Panc1 (cell line): ENCODE results near the gene BMAL1.

Experiments
- POLR2AphosphoS5 ChIP-seq: IDR thresholded peaks from 2 replicates; pipeline ENCODE4 v1.6.1; 2012; ENCODE audit warnings: mild to moderate bottlenecking, low read depth, low read length, moderate library complexity
- SIN3A ChIP-seq: IDR thresholded peaks from 2 replicates; pipeline ENCODE4 v1.6.1; 2012; ENCODE audit warnings: low read depth, mild to moderate bottlenecking, low read length, moderate library complexity, borderline replicate concordance; ENCODE audit not compliant: insufficient read depth
- TCF7L2 ChIP-seq: IDR thresholded peaks from 2 replicates; pipeline ENCODE4 v1.6.1; 2011; ENCODE audit warnings: mild to moderate bottlenecking, low read depth, low read length, inconsistent platforms
- TF ChIP-seq, protein P1 (sequence below): fragments of 450-650 bp; IDR thresholded peaks from 2 replicates; pipeline ENCODE4 v1.5.1; 2017; ENCODE audit warnings: mild to moderate bottlenecking
- TF ChIP-seq, protein P2 (sequence below), 2 experiments: IDR thresholded peaks; 2 replicates each; pipeline ENCODE4 v1.6.1; 2011 to 2012; ENCODE audit warnings: low read depth in 2 of 2, control low read depth in 1 of 2, low read length in 1 of 2, mild to moderate bottlenecking in 1 of 2, moderate library complexity in 1 of 2; ENCODE audit not compliant: insufficient read depth in 1 of 2

DNA sequence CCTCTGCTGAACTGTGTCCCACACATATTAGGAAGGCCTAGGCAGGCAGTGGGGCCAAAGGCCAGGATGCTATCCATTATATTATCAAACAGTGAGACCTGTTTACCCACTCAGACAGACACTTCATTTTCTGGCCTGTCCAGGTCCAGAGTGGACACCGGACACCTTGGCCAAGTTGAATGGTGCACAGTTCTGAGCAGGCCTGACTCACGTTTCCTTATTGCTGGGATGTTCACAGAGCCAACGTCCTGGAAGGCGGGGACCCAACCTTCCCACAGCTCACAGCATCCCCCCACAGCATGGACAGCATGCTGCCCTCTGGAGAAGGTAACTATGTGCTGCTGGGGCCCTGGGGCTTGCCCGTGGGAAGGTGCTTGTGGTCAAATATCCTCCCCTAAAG, 98.8 kb downstream of the BMAL1 start:
- TF ChIP-seq, protein P1, sequence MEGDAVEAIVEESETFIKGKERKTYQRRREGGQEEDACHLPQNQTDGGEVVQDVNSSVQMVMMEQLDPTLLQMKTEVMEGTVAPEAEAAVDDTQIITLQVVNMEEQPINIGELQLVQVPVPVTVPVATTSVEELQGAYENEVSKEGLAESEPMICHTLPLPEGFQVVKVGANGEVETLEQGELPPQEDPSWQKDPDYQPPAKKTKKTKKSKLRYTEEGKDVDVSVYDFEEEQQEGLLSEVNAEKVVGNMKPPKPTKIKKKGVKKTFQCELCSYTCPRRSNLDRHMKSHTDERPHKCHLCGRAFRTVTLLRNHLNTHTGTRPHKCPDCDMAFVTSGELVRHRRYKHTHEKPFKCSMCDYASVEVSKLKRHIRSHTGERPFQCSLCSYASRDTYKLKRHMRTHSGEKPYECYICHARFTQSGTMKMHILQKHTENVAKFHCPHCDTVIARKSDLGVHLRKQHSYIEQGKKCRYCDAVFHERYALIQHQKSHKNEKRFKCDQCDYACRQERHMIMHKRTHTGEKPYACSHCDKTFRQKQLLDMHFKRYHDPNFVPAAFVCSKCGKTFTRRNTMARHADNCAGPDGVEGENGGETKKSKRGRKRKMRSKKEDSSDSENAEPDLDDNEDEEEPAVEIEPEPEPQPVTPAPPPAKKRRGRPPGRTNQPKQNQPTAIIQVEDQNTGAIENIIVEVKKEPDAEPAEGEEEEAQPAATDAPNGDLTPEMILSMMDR: no peak
- TF ChIP-seq POLR2AphosphoS5: no peak
- TF ChIP-seq, protein P2, sequence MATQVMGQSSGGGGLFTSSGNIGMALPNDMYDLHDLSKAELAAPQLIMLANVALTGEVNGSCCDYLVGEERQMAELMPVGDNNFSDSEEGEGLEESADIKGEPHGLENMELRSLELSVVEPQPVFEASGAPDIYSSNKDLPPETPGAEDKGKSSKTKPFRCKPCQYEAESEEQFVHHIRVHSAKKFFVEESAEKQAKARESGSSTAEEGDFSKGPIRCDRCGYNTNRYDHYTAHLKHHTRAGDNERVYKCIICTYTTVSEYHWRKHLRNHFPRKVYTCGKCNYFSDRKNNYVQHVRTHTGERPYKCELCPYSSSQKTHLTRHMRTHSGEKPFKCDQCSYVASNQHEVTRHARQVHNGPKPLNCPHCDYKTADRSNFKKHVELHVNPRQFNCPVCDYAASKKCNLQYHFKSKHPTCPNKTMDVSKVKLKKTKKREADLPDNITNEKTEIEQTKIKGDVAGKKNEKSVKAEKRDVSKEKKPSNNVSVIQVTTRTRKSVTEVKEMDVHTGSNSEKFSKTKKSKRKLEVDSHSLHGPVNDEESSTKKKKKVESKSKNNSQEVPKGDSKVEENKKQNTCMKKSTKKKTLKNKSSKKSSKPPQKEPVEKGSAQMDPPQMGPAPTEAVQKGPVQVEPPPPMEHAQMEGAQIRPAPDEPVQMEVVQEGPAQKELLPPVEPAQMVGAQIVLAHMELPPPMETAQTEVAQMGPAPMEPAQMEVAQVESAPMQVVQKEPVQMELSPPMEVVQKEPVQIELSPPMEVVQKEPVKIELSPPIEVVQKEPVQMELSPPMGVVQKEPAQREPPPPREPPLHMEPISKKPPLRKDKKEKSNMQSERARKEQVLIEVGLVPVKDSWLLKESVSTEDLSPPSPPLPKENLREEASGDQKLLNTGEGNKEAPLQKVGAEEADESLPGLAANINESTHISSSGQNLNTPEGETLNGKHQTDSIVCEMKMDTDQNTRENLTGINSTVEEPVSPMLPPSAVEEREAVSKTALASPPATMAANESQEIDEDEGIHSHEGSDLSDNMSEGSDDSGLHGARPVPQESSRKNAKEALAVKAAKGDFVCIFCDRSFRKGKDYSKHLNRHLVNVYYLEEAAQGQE (IDR thresholded peaks at IDR 0.05; ENCODE audit: insufficient read depth in 1 of 2, low read depth in 2 of 2, low read length in 1 of 2): no peak
- TF ChIP-seq SIN3A: no peak
- no peak for TF ChIP-seq TCF7L2
